ENCODE data around the gene HEXIM2. TPM values are rescaled to one million over a fixed set of nuclear protein-coding genes. Genes with fewer than 3 reads are reported as not detected.
"Not testable (repeated sequence)": the region's sequence is repeated elsewhere in the genome, so short reads cannot be mapped to it uniquely, and the experiment has no call there.

The HEXIM2 gene
- 4.1 and 4.8 TPM in 2 replicates for total RNA-seq

GRCh38 chr17:45161288-45162024 is at the start of gene HEXIM2:
HEXIM2 (plus strand) TSS chr17:45161875; CDS start chr17:45162794, 919 bp downstream.
- peak; percentile 100 for DNase-seq

DNA sequence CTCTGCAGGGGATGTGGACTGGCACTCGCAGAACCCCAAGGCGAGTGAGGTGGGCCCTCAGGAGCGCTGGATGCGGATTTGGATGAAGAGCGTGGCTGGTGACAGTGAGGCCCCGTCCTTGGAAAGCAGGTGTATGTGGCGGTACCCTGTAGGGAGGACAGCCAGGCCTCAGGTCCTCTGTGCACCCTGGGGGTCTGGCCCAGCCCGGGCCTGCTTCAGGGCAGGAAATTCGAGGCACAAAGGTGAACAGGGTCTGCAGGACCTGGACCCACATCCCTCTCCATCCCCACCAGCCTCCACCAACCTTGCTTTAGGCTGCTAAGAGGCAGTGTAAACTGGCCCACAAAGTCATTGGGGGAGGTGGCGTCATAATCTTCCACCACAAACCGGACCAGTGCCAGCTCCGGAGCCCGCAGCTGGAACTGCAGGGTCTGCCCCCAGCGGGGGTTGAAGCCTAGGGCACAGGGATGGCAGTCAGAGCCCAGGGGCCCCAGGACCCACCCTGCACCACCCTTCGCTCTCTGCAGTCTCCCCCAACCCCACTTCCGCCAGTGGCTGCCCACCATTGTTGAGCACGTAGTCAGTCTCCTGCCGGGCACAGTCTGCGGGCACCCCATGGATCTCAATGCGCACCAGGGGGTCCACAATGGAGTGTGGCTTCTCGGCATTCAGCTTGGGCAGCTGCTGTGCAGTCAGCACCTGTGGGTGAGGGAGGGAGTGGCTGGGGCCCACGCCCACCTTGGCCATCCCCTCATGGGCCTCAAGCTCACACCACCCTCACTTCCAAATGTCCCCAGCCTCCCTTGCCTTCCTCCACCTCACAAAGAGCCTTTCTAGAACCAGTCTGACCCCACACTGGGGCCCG is 48.9 kb upstream of the HEXIM2 start:
- DNase-seq: no peak

DNA sequence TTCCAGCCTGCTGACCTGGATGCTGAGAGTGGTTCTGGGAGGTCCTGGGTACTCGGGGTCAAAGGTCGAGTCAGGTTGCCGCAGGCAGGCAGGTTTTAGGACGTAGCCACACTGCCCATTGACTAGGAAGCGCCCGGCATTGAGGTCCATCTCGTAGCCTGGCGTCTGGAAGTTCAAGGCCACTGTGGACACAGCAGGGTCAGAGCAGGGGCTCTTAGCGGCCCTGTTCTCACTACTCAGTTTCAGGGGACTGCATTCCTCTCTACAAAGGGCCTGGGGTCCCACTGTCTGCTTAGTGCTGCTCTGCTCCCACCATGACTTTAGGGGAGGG is 48.3 kb upstream of the HEXIM2 start:
- no peak for DNase-seq

DNA sequence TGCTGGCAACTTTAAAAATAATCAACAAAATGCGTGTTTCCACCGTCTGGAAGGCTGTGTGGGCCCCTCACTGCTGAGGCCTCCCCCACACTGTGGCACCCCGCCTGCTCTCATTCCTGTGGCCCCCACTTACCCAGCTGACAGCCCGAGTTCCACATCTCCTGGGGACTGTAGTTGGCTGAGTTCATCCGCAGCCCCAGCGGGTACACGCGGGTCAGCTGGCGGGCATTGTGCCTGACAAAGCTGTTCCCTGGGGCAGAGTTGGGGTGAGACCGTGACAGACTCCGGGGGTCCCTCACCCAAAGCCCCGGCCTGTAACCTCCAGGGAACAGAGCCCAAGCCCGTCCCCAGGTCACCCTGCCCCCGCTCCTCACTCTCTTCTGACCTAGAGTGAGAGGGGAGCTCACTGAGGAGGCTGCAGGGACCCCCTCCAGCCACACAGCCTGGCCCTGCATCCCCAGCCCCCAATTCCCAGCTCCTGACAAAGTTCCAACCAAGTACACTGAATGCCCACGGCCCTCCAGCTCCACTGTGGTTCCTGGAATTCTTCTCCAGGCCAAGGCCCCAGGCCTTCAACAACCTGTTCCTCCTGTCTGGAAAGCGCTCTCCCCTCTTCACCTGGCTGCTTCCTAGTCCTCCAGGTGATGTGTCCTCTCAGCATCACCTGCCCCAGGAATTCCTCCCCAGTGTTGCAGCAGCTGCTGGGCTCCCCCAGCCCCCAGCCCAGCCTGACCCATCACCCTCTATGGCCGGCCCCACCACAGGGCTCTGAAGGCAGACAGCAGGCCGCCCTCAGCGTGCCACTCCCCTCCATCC is 47.4 kb upstream of the HEXIM2 start:
- no peak for DNase-seq

DNA sequence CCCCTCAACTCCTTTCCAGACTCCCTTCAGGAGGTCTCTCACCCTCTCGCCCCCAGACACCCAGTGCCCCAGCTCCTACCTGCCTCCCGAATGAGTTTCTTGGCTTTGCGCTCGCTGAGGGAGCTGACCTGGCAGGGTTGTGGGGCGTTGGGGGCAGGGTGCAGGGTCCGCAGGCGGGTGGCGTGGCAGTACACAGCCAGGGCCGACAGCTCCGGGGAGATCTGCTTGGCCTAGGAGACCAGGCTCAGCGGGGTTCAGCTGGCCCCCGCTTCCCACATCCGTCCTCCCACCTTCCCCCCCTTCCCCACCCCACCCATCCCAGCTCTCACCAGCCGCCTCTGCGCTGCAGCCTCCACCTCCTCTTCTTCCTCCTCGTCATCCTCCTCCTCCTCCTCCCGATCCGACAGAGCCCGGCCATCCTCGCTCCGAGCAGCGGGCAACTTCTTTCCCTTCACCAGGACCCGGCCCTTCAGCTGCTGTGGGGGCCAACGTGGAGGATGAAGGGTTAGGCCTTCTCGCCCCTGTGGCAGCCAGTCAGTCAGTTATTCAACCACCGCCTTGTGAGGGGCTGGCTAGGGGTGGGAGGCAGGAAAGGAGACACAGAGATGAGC is 46.6 kb upstream of the HEXIM2 start:
- DNase-seq: no peak

- DNase-seq: no peak
Observed at GRCh38 chr17:45115871-45116270, 45.8 kb upstream of the HEXIM2 start.

DNA sequence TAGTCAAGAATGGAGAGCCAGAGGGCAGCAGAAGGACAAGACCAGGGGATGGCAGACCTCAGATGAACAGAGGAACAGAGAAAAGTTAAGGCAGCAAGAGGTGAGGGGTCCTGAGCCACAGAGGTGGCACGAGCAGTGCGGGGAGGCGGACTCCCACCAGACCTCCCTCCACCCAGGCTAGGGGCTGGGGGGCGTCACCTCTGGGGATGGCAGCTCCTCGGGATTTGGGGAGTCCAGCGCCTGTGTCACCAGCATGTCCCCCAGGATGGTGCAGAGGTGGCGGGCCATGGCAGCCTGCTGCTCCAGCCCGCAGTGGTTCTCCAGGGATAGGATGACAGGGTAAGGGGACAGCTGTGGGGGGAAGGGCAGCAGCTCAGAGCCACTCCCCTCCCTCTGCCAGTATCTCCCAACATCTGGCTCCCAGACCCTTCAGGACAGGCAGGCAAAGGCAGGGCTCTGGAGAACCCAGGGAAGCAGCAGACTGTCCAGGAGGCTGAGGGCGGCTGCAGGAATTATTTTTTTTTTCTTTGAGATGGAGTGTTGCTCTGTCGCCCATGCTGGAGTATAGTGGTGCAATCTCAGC is 45.1 kb upstream of the HEXIM2 start:
- no peak for DNase-seq

GRCh38 chr17:45117334-45117733 is 44.3 kb upstream of the HEXIM2 start:
- no peak for DNase-seq

DNA sequence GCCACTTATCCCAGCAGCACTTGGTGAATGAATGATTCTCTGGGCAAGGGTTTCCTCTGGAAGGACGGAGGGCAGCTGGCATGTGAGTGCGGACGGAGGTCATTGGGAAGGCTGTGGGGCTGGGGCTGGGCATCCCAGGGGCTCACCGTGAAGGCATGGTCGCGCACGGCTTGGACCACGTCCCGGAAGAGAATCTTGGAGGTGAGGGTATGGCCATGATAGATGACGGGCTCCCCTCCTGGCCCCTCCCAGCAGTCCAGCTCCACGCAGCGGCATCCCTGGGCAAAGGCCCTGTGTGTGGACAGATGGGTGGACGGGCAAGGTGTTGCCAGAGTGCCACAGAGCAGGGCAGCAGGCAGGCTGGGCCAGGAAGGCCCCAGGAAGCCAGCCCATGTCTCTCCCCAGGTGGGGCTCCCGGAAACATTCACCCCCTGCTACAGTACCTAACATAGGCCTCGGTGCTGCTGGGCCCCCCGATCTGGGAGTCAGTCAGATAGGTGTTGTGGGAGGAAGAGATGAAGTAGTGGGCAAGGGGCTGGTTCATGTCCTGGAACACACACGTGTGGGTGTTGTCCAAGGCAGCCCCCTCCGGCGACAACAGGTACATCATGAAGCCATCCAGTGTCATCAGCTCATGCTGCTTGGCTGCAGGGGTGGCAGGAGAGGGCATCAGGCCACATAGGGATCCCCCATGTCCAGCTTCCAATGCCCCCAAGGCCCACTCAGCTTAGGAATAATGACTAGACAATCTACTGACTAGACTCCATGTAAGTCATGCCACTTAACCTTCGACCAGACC is 43.6 kb upstream of the HEXIM2 start:
- no peak for DNase-seq

GRCh38 chr17:45118691-45119090 is 43.0 kb upstream of the HEXIM2 start:
- no peak for DNase-seq

DNA sequence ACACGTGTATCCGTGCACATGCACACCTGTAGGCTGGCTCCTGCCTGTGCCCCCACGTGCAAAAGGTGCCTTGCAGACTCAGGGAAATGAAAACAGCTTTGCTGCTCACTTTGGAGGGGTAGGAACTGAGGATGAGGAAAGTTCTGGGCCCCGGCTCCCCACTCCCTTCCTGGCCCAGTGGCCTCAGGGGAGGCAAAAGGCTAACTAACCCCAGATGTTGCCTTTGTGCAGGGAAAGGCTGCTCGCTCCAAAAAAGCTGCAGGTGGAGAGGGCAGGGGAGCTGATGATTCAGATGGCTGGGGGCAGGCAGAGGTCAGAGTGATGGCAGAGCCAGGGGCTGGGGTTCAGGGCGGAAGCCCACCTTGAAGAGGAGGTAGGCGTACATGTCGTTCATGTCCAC is 41.7 kb upstream of the HEXIM2 start:
- DNase-seq: no peak

DNA sequence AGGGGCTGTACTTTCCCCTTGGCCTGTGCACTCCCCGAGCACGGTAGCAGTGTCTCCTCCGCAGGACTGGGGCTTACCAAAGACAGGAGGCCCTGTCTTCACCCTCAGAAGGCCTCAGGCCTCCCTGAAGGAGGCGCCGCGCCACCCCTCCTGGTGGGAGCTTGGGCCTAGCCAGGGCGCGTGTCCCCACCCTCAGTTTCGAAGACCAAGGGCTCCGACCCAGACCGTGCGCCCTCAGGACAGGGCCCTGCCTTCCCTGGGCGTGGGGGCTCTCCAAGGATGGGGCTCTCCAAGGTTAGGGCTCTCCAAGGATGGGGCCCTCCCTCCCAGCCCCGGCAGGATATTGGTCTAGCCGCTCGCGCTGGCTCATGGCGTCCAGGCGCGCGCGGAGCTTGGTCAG is 41.1 kb upstream of the HEXIM2 start:
- no peak for DNase-seq

- no peak for DNase-seq
Observed at GRCh38 chr17:45121055-45121454, 40.6 kb upstream of the HEXIM2 start.

- no peak for DNase-seq
Observed at GRCh38 chr17:45123076-45123770, 38.5 kb upstream of the HEXIM2 start.

GRCh38 chr17:45123930-45124796 is 37.5 kb upstream of the HEXIM2 start:
- DNase-seq: peak; percentile 93

DNA sequence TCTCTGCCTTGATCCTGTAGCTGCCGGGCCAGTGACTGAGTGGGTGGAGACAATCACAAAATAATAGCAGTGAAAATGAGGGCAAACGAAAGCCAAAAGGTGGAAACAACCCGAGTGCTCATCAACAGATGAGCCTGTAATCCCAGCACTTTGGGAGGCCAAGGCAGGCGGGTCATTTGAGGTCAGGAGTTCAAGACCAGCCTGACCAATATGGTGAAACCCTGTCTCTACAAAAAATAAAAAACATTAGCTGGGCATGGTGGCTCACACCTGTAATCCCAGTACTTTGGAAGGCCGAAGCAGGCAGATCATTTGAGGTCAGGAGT is 36.9 kb upstream of the HEXIM2 start:
- not testable (repeated sequence) for DNase-seq

DNA sequence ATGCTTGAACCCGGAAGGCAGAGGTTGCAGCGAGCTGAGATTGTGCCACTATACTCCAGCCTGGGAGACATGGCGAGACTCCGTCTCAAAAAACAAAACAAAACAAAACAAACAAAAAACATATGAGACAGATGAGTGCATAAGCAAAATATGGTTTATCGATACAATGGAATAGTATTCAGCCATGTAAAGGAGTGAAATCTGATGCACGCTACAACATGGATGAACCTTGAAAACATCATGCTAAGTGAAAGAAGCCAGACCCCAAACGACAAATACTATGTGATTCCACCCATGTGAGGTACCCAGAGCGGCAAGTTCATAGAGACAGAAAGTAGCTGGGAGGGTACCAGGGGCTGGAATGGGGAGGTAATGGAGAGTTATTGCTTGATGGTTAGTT is 36.2 kb upstream of the HEXIM2 start:
- DNase-seq: no peak

DNA sequence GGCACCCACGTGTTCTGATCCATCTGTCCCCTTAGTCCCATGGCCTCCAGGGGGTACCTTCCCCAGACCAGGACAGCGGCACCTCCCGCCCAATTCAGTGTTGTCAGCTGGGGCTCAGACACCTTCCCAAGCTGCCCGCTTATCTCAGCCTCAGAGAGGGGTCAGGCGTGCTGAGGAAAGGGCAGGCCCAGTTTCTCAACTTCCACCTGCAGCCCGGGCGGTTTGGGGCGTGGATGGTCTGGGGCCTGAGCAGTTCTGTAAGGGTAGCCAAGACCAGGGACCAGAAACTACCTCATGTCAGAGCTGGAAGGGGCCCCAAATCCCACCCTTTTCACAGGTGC is 34.5 kb upstream of the HEXIM2 start:
- no peak for DNase-seq

DNA sequence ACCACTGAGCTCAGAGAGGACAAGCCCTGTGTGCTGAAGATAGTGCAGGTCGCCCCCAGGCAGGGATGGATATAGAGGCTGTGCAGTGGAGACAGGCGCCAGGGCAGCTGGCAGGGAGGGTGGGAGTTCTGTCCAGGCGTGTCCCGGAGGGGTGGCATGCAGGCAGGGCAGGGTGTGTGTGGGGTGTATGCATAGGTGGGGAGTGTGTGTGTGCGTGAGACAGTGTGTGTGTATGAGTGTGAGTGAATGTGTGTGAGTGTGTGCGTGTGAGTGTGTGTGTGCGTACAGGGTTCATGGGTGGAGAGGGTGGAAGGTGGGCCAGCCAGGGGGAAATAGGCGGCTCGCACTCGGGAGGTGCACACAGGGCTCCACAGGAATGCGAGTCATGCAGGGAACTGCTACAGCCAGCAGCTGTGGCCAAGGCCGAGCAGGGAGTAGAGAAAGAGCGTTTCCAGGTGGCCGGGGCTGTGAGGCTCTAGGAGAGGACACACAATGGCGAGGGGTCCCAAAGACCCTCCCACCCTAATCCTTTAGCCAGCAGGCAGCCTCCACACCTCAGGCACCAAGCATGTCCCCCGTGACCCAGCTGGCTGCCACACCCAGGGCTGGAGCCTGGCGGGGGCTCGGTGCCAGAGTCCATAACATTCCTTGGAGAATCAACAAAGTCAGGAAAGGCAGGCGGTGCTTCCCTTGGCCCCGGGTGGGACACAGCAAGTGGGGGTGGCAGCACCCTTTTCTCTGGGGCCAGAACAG is 34.0 kb upstream of the HEXIM2 start:
- peak; percentile 65 for DNase-seq

Measured in dermis blood vessel endothelial cell (primary cell).